Breast epithelium (tissue), 3 donors: ENCODE results near the gene SERINC4.

Experiments
- POLR2A ChIP-seq: fragments of 450-650 bp; IDR thresholded peaks from one replicate; pipeline ENCODE4 v1.6.1; 2016; ENCODE audit warnings: antibody characterized with exemption, mild to moderate bottlenecking, moderate library complexity
- POLR2AphosphoS5 ChIP-seq, 3 donors: sonication (generic); formaldehyde crosslinking; IDR thresholded peaks; one replicate each; pipeline ENCODE4 v1.6.1; 2017; ENCODE audit warnings: antibody characterized with exemption in 3 of 3
- TF ChIP-seq, protein P1 (sequence below), 3 donors: fragments of 450-650 bp; IDR thresholded peaks; one replicate each; pipeline ENCODE4 v1.5.1; 2016 to 2017; ENCODE audit warnings: antibody characterized with exemption in 3 of 3, mild to moderate bottlenecking in 3 of 3, moderate library complexity in 3 of 3

GRCh38 chr15:43826029-43826507 lies 26.0 kb upstream of the SERINC4 start:
- TF ChIP-seq, protein P1, sequence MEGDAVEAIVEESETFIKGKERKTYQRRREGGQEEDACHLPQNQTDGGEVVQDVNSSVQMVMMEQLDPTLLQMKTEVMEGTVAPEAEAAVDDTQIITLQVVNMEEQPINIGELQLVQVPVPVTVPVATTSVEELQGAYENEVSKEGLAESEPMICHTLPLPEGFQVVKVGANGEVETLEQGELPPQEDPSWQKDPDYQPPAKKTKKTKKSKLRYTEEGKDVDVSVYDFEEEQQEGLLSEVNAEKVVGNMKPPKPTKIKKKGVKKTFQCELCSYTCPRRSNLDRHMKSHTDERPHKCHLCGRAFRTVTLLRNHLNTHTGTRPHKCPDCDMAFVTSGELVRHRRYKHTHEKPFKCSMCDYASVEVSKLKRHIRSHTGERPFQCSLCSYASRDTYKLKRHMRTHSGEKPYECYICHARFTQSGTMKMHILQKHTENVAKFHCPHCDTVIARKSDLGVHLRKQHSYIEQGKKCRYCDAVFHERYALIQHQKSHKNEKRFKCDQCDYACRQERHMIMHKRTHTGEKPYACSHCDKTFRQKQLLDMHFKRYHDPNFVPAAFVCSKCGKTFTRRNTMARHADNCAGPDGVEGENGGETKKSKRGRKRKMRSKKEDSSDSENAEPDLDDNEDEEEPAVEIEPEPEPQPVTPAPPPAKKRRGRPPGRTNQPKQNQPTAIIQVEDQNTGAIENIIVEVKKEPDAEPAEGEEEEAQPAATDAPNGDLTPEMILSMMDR (IDR thresholded peaks at IDR 0.05): no peak
- TF ChIP-seq POLR2A: no peak
- no peak for TF ChIP-seq POLR2AphosphoS5 (IDR thresholded peaks at IDR 0.05)
